SKM-1 treated with dmso at 0.1 percent for 144 hours (cell line): ENCODE results near the gene FNTB.
"Not testable (repeated sequence)": the region's sequence is repeated elsewhere in the genome, so short reads cannot be mapped to it uniquely, and the experiment has no call there.

Source experiments
- DNase-seq: peaks from one replicate; lab custom pipeline; 2025; ENCODE audit not compliant: unreplicated experiment; lab: John Stamatoyannopoulos, UW

FNTB gene

DNA sequence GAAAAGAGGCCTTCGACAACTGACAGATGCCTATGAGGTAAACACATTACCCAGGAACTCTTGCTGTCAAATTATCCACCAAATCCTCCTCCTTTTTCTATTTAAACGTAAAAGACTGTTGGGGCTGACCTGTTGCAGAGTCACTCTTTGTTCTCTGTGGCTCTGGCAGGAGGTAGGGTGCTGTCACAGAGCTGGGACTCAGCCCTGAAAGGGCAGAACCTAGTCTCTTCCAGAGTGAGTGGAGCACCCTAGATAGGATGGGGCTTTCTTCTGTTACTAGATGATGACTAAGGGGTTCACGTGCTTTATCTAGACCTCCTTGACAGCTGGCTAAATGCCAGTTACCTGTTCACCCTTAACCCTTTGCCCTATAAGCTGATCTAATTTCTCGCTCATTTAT, 25.7 kb downstream of the FNTB start:
- no peak for DNase-seq

DNA sequence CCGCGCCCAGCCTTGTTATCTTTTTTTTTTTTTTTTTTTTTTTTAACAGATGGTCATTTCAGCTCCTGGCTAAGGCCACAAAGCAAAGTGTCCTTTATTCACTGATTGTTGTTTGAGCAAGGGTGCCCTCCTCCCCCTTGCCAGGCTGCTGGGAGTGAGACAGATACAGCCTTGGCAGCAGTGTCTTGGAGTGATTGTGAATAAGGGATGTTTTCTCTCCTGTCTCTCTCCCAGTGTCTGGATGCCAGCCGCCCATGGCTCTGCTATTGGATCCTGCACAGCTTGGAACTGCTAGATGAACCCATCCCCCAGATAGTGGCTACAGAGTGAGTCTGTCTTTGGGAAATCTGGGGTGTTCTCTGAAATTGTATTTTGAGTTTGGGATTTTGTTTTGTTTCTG, 28.7 kb downstream of the FNTB start:
- DNase-seq = no peak

DNA sequence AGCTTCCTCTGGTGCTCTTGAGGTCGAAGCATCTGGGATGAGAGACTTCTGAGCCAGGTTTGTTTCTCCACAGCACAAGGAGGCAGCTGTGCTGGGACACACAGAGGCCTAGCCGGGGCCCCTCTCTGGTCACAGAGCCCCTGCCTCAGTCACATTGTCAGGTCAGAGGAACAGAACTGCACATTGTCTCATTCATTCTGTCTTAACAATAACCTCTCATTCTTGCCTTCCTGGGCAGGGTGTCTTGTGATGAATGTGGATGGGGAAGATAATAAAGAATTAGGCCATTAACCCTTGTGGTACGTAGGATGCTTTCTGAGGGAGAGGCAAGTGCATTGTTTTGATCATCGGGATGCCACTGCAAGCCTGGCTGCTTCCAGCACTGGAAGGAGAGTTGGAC, 29.8 kb downstream of the FNTB start:
- no peak for DNase-seq

DNA sequence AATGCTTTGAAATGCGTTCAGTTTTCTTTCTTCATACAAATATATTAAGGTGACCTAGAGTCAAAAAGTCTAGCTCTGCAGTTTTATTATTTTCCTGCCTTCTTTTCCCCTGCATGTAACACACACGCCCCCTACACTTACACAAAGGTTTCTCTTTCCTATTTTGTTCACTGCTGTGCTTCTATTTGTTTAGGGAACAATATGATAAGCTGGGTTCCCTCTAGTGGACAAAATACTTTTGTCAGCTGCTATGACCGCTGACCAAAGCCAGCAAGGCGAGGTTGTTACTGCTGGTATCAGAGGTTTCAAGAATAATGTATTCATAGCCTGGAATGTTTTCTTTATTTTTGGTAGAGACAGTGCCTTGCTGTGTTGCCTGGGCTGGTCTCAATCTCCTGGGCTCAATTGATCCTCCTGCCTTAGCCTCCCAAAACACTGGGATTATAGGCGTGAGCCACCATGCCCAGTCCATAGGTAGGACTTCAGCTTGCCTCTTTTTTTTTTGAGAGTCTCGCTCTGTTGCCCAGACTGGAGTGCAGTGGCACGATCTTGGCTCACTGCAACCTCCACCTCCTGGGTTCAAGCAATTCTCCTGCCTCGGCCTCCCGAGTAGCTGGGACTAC, 33.4 kb downstream of the FNTB start:
- DNase-seq = peak; percentile 6

DNA sequence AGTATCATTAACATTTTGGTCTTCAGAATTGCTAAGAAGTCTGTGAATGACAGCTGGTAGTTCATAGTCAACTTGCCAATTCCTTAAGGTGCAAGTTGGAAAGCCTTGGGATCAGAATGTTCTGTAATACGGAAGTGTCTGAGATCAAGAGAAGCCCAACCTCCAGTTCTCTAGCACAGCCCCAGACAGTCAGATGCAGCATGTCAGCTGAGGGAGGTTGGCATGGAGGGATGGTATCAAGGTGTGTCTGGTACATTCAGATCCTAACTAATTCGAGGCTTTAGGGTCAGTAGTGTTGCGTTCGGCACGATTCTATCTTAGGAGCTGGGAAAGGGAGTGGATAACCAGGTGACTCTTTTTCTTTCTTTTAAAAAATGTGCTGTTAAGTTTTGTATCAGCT, 38.3 kb downstream of the FNTB start:
- DNase-seq = no peak

DNA sequence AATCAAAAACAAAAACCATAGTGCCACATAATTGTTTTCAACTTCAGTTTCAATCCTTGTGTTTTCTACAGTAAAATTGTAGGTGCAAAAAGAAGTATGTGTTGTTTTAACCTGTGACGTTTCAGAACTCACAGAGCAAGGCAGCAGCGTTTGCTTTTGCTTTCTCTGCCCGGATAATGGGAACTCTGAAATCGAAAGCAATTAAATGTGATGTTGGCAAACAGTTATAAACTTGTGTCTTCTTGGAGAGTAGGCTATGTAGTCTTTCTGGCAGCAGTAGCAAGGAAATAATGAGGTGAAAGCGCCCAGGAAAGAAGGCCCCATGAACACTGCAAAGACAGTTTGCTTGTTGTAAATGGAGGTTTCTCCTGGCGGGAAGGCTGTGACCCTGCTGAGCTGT, 39.1 kb downstream of the FNTB start:
- no peak for DNase-seq

DNA sequence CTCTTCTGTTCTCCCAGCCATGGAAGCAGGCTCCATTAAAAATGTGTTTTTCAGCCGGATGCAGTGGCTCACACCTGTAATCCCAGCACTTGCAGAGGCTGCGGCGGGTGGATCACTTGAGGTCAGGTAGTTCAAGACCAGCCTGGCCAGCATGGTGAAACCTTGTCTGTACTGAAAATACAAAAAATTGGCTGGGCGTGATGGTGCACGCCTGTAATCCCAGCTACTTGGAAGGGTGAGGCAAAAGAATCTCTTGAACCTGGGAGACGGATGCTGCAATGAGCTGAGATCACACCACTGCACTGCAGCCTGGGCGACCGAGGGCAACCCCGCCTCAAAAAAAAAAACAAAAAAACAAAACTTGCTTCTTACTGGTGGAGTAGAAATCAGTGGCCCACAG, 39.8 kb downstream of the FNTB start:
- DNase-seq = no peak

DNA sequence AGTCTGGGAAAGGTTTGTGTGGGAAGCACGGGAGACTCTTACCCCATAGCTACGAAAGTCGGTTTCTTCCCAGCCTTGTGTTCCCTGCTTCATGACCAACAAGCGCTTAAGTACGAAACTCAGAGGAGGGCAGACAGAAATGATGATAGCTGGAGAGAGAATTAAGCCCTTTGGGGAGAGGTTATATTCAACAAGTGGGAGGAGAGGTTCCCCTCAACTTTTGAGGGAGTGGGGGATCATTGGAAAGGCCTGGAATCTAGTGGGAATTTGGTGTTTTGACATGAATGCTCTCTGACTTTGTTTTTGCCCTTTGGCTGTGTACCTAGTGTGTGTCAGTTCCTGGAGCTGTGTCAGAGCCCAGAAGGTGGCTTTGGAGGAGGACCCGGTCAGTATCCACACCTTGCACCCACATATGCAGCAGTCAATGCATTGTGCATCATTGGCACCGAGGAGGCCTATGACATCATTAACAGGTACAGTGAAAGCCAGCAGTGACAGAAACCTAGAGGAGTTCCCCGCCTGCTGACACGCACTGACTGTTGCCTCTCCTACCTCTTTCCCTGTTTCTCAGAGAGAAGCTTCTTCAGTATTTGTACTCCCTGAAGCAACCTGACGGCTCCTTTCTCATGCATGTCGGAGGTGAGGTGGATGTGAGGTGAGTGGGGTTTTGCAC, 40.6 kb downstream of the FNTB start:
- no peak for DNase-seq

DNA sequence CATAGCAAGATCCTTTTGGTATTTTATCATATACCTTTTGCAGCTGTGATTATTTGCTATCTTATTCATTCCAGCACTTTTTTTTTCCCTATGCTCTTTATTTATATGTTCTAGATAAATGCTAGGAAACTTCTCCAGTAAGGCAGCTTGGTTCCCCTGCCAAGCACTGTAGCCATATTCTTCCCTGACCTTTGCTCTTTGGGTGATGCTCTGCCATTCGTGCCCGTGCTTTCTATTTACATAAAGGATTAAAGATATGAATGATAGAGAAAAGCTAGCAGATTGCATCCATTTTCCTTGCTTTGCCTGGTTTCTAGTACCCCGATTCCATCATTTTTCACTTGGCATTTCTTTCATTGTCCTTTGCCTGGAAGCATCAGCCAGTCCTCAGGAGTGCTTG, 42.2 kb downstream of the FNTB start:
- DNase-seq = no peak

DNA sequence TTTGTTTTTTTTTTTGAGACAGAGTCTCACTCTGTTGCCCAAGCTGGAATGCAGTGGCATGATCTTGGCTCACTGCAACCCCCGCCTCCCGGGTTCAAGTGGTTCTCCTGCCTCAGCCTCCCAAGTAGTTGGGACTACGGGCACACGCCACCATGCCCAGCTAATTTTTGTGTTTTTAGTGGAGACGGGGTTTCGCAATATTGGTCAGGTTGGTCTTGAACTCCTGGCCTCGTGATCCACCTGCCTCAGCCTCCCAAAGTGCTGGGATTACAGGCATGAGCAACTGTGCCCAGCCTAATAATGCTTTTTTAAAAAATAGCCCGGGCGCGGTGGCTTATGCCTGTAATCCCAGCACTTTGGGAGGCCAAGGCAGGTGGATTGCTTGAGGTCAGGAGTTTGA, 44.6 kb downstream of the FNTB start:
- DNase-seq = not testable (repeated sequence)

DNA sequence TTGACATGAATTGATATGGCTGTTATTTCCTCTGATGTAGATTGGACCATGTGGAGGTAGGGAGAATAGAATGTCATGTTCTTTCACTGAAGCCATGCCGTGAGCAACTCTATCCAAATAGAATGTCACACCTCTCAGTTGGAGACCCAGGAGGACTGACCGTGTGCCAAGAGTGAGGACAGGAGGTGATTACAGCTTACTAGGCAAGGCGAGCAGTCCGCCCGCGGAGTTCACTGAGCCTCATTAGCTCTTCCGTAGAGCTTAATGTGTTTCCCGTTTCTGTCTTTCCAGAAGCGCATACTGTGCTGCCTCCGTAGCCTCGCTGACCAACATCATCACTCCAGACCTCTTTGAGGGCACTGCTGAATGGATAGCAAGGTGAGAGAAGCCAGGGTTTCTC, 45.6 kb downstream of the FNTB start:
- no peak for DNase-seq

DNA sequence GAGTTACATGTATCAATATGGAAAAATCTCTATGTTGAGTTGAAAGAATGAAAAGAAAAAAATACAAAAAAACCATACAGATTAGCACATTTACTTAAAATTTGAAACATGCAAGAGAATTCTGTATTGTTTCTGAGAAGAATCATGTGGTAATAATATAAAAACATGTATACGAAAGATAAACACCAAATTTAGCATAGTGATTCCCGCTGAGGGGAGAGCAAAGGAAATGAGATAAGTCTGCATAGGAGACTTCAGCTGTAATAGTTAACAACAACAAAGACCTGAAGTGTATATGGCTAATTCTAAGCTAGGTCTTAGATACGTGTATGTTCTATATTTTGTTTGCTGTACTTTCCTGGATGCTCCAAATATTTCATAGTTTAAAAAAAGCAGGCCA, 46.5 kb downstream of the FNTB start:
- DNase-seq = no peak

DNA sequence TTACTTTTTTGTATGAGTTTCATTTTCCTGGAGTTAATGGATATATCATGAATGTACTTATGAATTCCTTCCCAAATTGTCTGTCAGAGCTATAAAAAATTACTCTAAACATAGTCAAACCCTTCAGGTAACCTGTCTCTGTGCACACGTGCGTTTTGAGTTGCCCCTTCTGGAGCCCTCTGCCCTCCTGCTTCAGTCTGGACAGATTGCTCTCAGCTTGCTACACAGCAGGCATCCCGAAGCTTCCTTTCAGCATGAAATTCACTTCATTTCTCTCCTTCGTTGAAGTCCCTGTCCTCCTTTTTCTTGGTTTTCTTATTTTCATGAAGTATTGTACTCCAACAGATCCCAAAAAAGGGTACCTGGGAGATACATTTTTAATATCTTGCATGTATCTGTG, 47.3 kb downstream of the FNTB start:
- DNase-seq = no peak

DNA sequence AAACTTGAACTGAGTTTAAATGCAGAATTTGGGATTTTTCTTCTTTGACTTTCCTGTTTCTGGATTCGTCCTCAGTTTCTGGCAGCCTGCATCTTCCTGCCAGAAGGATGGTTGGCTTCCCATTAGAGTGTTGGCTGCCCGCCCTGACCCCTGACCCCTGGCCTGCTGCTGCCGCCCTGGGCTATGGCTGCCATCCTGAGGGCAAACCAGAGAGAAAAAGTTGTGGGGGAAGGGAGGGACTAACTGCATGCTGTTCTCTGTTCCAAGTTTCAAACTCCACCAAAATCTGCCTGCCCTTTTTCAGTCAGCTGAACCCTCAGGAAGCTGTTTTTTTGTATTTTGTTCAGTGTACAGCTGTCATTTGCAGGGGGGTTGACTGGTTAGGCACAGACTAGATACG, 48.4 kb downstream of the FNTB start:
- no peak for DNase-seq

DNA sequence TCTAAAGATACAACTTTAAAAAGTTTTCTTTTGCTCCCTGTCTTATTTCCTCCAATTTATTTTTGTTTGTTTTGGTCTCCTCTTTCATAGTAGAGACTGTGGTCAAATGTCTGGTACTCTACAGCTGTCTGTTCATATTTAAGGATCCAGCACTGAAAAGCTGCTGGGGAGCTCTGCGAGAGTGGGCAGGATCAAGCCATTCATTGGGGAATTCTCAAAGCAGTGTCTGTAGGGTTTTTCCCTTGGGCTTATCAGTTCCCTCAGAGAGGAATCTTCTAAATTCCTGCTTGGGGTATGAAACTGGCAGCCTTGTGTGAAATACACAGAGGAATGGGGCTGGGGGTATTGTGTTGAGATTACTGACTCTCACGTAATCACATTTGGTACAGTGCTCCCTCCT, 52.3 kb downstream of the FNTB start:
- no peak for DNase-seq

DNA sequence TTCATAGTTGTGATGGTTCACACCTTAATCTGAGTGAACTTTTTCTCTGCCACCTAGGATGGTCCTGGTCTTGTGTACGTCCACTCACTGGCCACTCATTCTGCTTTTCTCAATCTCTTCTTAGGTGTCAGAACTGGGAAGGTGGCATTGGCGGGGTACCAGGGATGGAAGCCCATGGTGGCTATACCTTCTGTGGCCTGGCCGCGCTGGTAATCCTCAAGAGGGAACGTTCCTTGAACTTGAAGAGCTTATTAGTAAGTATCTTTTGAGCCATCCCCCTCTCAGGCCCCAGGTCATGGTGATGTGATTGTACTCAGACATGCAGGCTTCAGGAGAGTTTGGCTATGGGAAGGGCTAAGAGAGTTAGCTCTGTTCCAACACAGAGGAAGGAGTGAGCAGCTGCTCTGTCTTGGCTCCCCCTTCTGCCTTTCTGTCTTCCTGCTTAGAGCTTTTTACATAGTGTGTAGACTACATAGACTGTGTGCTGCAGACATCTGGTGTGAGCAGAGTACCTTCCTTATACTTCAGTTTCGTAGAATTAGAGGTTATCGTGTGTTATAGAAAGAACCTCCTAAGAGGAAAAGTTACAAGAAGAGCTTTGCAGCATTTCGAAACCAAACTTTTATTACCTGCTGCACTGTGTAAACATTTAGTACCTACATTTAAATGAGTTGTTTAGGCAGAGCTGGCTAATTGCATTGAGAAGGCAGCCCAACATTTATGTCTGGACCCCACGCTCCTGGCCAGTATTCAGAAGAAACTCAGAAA, 54.2 kb downstream of the FNTB start:
- DNase-seq = no peak

DNA sequence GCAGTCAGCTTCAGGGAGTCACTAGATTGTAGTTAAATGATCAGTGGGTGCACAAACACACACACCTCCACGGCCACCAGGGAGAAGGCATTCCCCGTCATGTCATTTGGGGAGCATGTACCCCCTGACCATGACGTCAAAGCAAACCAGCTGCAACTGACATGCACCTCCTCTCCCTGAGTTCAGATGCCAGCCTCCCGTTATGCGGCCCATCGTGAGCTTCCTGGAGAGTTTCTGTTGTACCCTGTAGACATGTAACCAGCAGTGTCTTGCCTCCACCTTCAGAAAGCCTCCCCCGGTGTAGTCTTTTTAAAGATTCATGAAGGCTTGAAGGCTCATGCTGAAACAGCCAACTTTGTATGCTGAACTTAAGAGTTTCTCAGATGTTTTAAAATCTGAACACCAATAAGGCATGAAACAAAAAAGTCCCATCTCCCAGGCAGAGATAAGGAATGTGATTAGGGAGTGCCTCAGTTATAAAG, 54.8 kb downstream of the FNTB start:
- DNase-seq = no peak

DNA sequence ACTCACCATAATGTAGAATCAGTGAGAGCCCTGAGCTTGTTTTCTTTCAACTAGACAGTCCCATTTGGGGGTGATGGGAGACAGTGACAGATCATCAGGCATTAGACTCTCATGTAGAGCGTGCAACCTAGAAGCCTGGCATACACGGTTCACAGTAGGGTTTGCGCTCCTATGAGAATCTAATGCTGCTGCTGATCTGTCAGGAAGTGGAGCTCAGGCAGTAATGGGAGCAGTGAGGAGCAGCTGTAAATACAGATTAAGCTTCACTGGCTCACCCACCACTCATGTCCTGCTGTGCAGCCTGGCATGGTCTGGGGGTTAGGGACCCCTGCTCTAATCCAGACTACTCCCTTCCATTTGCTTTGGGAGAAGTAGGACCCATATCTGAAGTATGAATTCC, 55.6 kb downstream of the FNTB start:
- peak; percentile 22 for DNase-seq

DNA sequence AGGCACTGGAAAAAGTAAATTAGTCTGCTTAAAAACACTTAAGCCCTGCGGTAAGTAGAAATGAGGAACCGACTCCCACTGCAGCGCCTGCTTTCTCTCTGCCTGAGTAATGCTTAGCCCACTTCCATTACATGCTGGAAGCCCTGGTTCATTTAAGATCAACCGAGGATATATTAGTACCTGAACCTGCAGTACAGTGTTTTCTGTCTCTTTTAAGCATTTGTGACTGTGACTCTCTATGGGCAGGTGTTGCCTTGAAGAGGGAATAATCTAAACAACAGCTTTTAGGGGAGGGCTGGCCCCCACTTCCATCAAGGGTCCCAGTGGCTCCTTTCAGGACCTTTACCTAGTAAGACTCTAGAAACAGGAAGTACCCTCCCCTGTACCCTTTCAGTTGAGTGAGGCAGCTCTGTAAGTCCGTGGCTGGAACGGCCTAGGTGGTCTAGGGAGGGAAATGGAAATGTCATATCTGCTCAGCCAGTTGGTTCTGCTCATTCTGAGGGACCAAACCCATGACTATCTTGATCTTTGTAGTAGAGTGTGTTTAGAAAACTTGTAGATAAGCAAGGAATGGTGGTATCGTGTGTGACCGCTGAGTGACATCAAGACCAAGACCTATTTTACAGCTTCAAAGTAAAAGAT, 56.2 kb downstream of the FNTB start:
- DNase-seq = peak; percentile 59

DNA sequence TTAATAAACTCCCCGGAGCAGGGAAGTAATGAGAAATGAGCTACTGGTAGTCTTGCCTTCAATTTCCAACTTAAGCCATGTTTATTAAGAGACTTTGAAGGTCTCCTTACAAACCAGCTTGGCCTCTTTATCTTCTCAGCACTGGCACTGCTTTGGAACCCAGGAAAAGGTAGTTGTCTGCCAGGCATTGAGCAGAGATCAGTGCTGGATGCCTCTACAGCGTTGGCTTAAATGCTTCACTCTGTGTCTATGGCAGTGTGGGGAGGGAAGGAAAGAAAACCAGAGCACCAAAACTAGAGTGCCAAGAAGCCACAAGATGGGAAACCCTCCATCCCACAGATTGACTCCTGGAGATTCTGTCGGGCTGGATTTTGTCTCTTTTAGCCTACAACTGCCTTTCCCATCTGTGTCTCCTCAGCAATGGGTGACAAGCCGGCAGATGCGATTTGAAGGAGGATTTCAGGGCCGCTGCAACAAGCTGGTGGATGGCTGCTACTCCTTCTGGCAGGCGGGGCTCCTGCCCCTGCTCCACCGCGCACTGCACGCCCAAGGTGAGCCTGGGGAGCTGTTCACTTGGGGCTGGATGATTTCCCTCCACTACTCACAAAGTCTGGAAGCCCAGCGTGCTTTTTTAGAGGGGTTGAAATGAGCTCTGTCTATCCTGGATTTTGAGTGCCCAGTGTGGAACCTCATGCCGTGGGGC, 57.3 kb downstream of the FNTB start:
- DNase-seq = no peak

DNA sequence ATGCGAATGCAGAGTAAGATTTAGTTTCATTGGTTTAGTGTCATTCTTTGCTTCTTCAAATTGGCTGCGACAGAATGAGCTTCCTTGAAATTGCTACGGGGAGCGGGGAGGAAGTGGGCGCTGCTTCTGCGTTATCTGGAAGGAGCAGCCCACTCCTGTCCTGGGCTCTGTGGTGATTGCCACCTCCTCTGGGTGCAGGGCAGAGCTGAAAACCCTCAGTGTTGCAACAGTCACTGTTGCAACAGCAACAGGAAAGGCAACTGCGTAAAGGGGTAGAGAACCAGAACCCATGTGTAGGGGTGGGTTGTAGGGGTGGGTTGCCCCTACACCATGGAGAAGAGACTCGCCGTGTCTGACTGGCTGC, 57.9 kb downstream of the FNTB start:
- peak; percentile 81 for DNase-seq
